H1 (cell line): ENCODE results near the gene DPH1. TPM values are rescaled to one million over a fixed set of nuclear protein-coding genes. Genes with fewer than 3 reads are reported as not detected.

Experiments
- CTCF ChIA-PET: fragments of 300-600 bp; sonication (Branson Sonifier 250); formaldehyde crosslinking; loops from one replicate; lab custom pipeline; 2021; ENCODE audit not compliant: partially characterized antibody; lab: Charles Lee
- POLR2A ChIA-PET: fragments of 300-600 bp; sonication (Branson Sonifier 250); formaldehyde crosslinking; loops from one replicate; lab custom pipeline; 2021; ENCODE audit warnings: inconsistent platforms; ENCODE audit not compliant: partially characterized antibody; lab: Charles Lee
- DNase-seq, 2 experiments: peaks; one replicate each; pipeline versions ENCODE4 v3.0.0 to v3.0.0-alpha.2; 2010 to 2022; ENCODE audit warnings: low spot score in 2 of 2, low read depth in 1 of 2, mixed read lengths in 1 of 2
- FAIRE-seq: peaks from 2 replicates; lab custom pipeline; 2011; peaks lifted over from hg19 to GRCh38; lab: Jason Lieb, UNC
- H2AFZ ChIP-seq: 2 replicates; pipeline ENCODE4 v1.8.1; 2012; ENCODE audit warnings: low read length, inconsistent platforms
- H2AK5ac ChIP-seq: 2 replicates; pipeline ENCODE4 v1.6.1; 2013; ENCODE audit warnings: low read depth, low read length
- H2BK120ac ChIP-seq: replicated peaks from 2 replicates; pipeline ENCODE3; 2013; ENCODE audit warnings: low read depth, low read length, inconsistent platforms
- H2BK12ac ChIP-seq: 2 replicates; pipeline ENCODE4 v1.6.1; 2013; ENCODE audit warnings: low read depth, low read length
- H2BK15ac ChIP-seq: 2 replicates; pipeline ENCODE4 v1.6.1; 2013; ENCODE audit warnings: low read length
- H2BK20ac ChIP-seq: 2 replicates; pipeline ENCODE4 v1.6.1; 2013; ENCODE audit warnings: low read length
- H2BK5ac ChIP-seq: 2 replicates; pipeline ENCODE4 v1.6.1; 2013; ENCODE audit warnings: low read depth, low read length
- H3K14ac ChIP-seq: 2 replicates; pipeline ENCODE4 v1.6.1; 2013; ENCODE audit warnings: inconsistent platforms; ENCODE audit not compliant: insufficient read length
- H3K18ac ChIP-seq: 2 replicates; pipeline ENCODE4 v1.6.1; 2013; ENCODE audit warnings: low read length; ENCODE audit errors: extremely low read depth
- H3K23ac ChIP-seq: 2 replicates; pipeline ENCODE4 v1.6.1; 2013; ENCODE audit warnings: inconsistent platforms; ENCODE audit not compliant: insufficient read length
- H3K23me2 ChIP-seq: 2 replicates; pipeline ENCODE4 v1.6.1; 2013; ENCODE audit warnings: low read depth, low read length
- H3K27ac ChIP-seq: 2 replicates; pipeline ENCODE4 v1.6.1; 2011; ENCODE audit warnings: low read depth, low read length, inconsistent platforms
- H3K27me3 ChIP-seq, 4 experiments: replicated peaks in 1 of 4; 1 replicate in 1 of 4; 2 replicates in 3 of 4; pipeline versions ENCODE4 v1.6.1 to v1.8.1; 2011 to 2013; ENCODE audit warnings: low read length in 3 of 4, mild to moderate bottlenecking in 3 of 4, inconsistent platforms in 2 of 4, mixed read lengths in 2 of 4, moderate library complexity in 1 of 4; ENCODE audit not compliant: control insufficient read depth in 3 of 4, insufficient read depth in 3 of 4; ENCODE audit errors: extremely low read depth in 1 of 4
- H3K36me3 ChIP-seq, 4 experiments: 2 replicates each; pipeline versions ENCODE4 v1.6.1 to v1.8.1; 2011 to 2013; ENCODE audit warnings: mild to moderate bottlenecking in 4 of 4, low read length in 3 of 4, moderate library complexity in 2 of 4, control low read depth in 1 of 4, inconsistent platforms in 1 of 4; ENCODE audit not compliant: insufficient read depth in 4 of 4, control insufficient read depth in 2 of 4
- H3K4ac ChIP-seq: replicated peaks from 2 replicates; pipeline ENCODE3; 2013; ENCODE audit warnings: low read length, low read depth, mixed read lengths, inconsistent platforms; ENCODE audit not compliant: insufficient read length
- H3K4me1 ChIP-seq, 4 experiments: replicated peaks in 1 of 4; 1 replicate in 1 of 4; 2 replicates in 3 of 4; pipeline versions ENCODE4 v1.6.1 to v1.8.1; 2011 to 2013; ENCODE audit warnings: low read length in 3 of 4, inconsistent platforms in 2 of 4, mixed read lengths in 1 of 4; ENCODE audit not compliant: insufficient read depth in 4 of 4, control insufficient read depth in 3 of 4
- H3K4me2 ChIP-seq, 2 experiments: 2 replicates each; pipeline versions ENCODE4 v1.6.1 to v1.8.1; 2011 to 2013; ENCODE audit warnings: low read depth in 2 of 2, low read length in 2 of 2, control low read depth in 1 of 2, inconsistent platforms in 1 of 2, mild to moderate bottlenecking in 1 of 2; ENCODE audit not compliant: insufficient read depth in 1 of 2
- H3K4me3 ChIP-seq, 4 experiments: fragments of 200-600, 300-600 bp in 1 of 4; sonication (generic), shearing (Covaris generic), sonication (Bioruptor Twin) in 1 of 4; 2 replicates each; pipeline versions ENCODE4 v1.5.1 to v1.8.1; 2011 to 2016; ENCODE audit warnings: low read length in 4 of 4, low read depth in 3 of 4, control low read depth in 2 of 4, inconsistent platforms in 2 of 4, mild to moderate bottlenecking in 2 of 4, mixed read lengths in 1 of 4, moderate library complexity in 1 of 4; ENCODE audit not compliant: insufficient read depth in 2 of 4; ENCODE audit errors: extremely low read depth in 1 of 4
- H3K56ac ChIP-seq: replicated peaks from 2 replicates; pipeline ENCODE3; 2013; ENCODE audit warnings: low read depth, mild to moderate bottlenecking, mixed read lengths, low read length, inconsistent platforms; ENCODE audit not compliant: insufficient read length
- H3K79me1 ChIP-seq: 2 replicates; pipeline ENCODE4 v1.6.1; 2013; ENCODE audit warnings: low read depth, low read length, control low read depth
- H3K79me2 ChIP-seq, 2 experiments: 2 replicates each; pipeline versions ENCODE4 v1.6.1 to v1.8.1; 2012 to 2013; ENCODE audit warnings: low read length in 2 of 2, mild to moderate bottlenecking in 2 of 2, inconsistent platforms in 1 of 2; ENCODE audit not compliant: insufficient read depth in 2 of 2, control insufficient read depth in 1 of 2
- H3K9ac ChIP-seq, 4 experiments: replicated peaks in 1 of 4; 1 replicate in 1 of 4; 2 replicates in 3 of 4; pipeline versions ENCODE4 v1.6.1 to v1.8.1; 2011 to 2013; ENCODE audit warnings: low read depth in 3 of 4, low read length in 3 of 4, control low read depth in 2 of 4, mild to moderate bottlenecking in 2 of 4, moderate library complexity in 2 of 4, inconsistent platforms in 1 of 4; ENCODE audit errors: extremely low read depth in 1 of 4
- H3K9me3 ChIP-seq, 2 experiments: 2 replicates each; pipeline versions ENCODE4 v1.6.1 to v1.8.1; 2012 to 2013; ENCODE audit warnings: mild to moderate bottlenecking in 2 of 2, moderate library complexity in 2 of 2, control low read depth in 1 of 2, inconsistent platforms in 1 of 2, low read depth in 1 of 2, low read length in 1 of 2, mixed read lengths in 1 of 2; ENCODE audit not compliant: insufficient read depth in 2 of 2
- H4K20me1 ChIP-seq, 2 experiments: replicated peaks in 1 of 2; 2 replicates each; pipeline versions ENCODE3 to v1.8.1; 2011 to 2013; ENCODE audit warnings: inconsistent platforms in 2 of 2, low read length in 2 of 2, mild to moderate bottlenecking in 1 of 2; ENCODE audit not compliant: insufficient read depth in 2 of 2, control insufficient read depth in 1 of 2
- H4K5ac ChIP-seq: 2 replicates; pipeline ENCODE4 v1.6.1; 2013; ENCODE audit warnings: low read length, low read depth, mixed read lengths, inconsistent platforms; ENCODE audit not compliant: insufficient read length
- H4K8ac ChIP-seq: 2 replicates; pipeline ENCODE4 v1.8.0; 2013; ENCODE audit warnings: mild to moderate bottlenecking, moderate library complexity, low read length, inconsistent platforms; ENCODE audit not compliant: insufficient read depth; ENCODE audit errors: extremely low read depth
- H4K91ac ChIP-seq: replicated peaks from 2 replicates; pipeline ENCODE3; 2013; ENCODE audit warnings: low read length, mixed read lengths, inconsistent platforms; ENCODE audit not compliant: insufficient read length
- CEBPB ChIP-seq: IDR thresholded peaks from 2 replicates; pipeline ENCODE4 v1.6.1; 2012; ENCODE audit warnings: low read depth, low read length
- CREB1 ChIP-seq: IDR thresholded peaks from 2 replicates; pipeline ENCODE4 v1.6.1; 2012; ENCODE audit warnings: inconsistent platforms
- HDAC2 ChIP-seq, 2 experiments: fragments of 300-600 bp in 1 of 2; sonication (generic) in 1 of 2; IDR thresholded peaks; 2 replicates each; pipeline ENCODE4 v1.6.1; 2011 to 2012; ENCODE audit warnings: low read depth in 2 of 2, low read length in 2 of 2, mild to moderate bottlenecking in 2 of 2, moderate library complexity in 2 of 2, borderline replicate concordance in 1 of 2, inconsistent platforms in 1 of 2
- KDM1A ChIP-seq: fragments of 200-600, 300-600 bp; sonication (generic); IDR thresholded peaks from 2 replicates; pipeline ENCODE4 v1.7.1; 2016; ENCODE audit warnings: mild to moderate bottlenecking, low read length, borderline replicate concordance
- ZNF274 ChIP-seq: IDR thresholded peaks from 2 replicates; pipeline ENCODE4 v1.7.0; 2012; ENCODE audit warnings: low read length, borderline replicate concordance; ENCODE audit errors: extremely low read depth
- WGBS, 2 experiments: shearing (Covaris generic) in 1 of 2; methylation state at CpG; one replicate each; pipeline versions ENCODE4 v1.1.6 to v1.1.7; 2013 to 2015; ENCODE audit warnings: low lambda C conversion rate in 2 of 2, mixed read lengths in 2 of 2, inconsistent platforms in 1 of 2, low coverage in 1 of 2, missing lambda C conversion rate in 1 of 2; ENCODE audit not compliant: insufficient replicate concordance in 2 of 2, insufficient coverage in 1 of 2, insufficient read length in 1 of 2; ENCODE audit errors: extremely low coverage in 1 of 2, missing lambda C conversion rate in 1 of 2; 5-methylcytosine and 5-hydroxymethylcytosine counted together
- polyA plus RNA-seq, 7 experiments: library from polyadenylated mRNA; depleted of rRNA in 3 of 7; stranded (reverse) in 5 of 7; unstranded in 2 of 7; fragments of >200 nt in 5 of 7; fragments of 200-250 nt in 2 of 7; gene quantifications; 1 replicate in 5 of 7; 2 replicates in 1 of 7; 4 replicates in 1 of 7; pipeline versions ENCODE4 v1.2.1 to v1.2.3, GENCODE V29; 2011 to 2013; ENCODE audit warnings: missing spikeins in 2 of 7, mixed read lengths in 2 of 7
- total RNA-seq: library from RNA; stranded (reverse); fragmentation: NEBNext Ultra II Directional; extraction: Animal tissue kit (Norgen Biotek cat#: 25700); gene quantifications from 2 replicates; pipeline ENCODE4 v1.2.1, GENCODE V29; 2021

Gene DPH1
- total and polyA plus RNA-seq, 2 of the 8 experiments (the other 6 are each of a cell fraction or from before 2014, with no cell fraction given), result 24.9 to 30.0 TPM

DNA sequence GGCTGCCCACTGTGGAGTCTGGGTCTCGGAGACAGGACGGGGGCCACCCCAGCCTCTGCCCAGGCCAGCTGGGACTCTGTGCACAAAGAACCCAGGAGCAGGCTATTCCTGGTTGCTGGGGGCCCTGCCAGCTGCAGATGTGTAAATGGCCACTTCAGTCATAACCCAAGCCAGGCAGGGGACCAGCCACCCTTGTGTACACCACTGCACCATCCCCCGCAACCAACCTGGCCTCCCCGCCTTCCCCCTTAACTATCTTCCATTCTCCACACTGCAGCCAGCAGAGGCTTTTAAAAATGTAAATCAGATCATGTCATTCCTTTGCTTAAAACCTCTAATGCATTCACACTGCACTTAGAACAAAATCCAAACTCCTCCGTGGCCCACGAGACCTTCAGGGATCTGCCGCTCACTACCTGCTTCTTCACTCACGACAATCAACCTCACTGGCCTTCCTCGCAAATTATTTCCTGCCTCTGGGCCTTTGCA lies 33.1 kb upstream of the DPH1 start:
- DNase-seq, result no peak
- ChIA-PET CTCF (interaction anchor here (0.6 to 2.2 kb wide), 3 partner anchors 14 to 88 kb away, joined by 3 to 6 read pairs (median 6); partner anchors contain the start of gene RTN4RL1), POLR2A (no interaction called here)

More for the DNA sequence above, 33.1 kb upstream of the DPH1 start:
- Histone ChIP-seq H3K14ac (no peak overlapping the region), H3K4me3 (no peak overlapping the region), H4K91ac (no peak overlapping the region), H2AFZ (no peak overlapping the region), H3K27ac (no peak overlapping the region), H2BK12ac (no peak overlapping the region), H3K27me3 (peaks cover 8 to 28% (median 20%) of the 10 kb centered on the region in 4 experiments), H3K9ac (no peak overlapping the region), H4K20me1 (no peaks in the 10 kb centered on the region), H3K4me1 (peaks cover 0 to 21% (median 12%) of the 10 kb centered on the region in 4 experiments; a peak in 6 of 7 replicates), H2BK20ac (0 out of 2 replicates have a peak overlapping the region, but pooled peaks have one; percentile 22), H3K9me3 (no peaks in the 10 kb centered on the region), H3K18ac (no peak overlapping the region), H3K4me2 (peak overlapping the region in 1 of 2 experiments; percentile 73; a peak in 1 of 4 replicates), H3K23ac (no peak overlapping the region), H3K56ac (no peak overlapping the region), H3K4ac (no peak overlapping the region), H3K23me2 (peaks cover 4% of the 10 kb centered on the region; the same call in 1 of the 2 replicates), H4K8ac (no peak overlapping the region), H4K5ac (no peak overlapping the region), H3K36me3 (no peaks in the 10 kb centered on the region), H2BK120ac (no peak overlapping the region), H3K79me1 (no peaks in the 10 kb centered on the region), H2BK5ac (no peak overlapping the region), H2BK15ac (no peak overlapping the region), H3K79me2 (no peaks in the 10 kb centered on the region), H2AK5ac (no peak overlapping the region)
- no peak for FAIRE-seq
- WGBS, 2 experiments, result 88% methylated on average over 9 of the region's 9 CpGs; no CpG with 5 or more reads in 1 of the 2 experiments
- TF ChIP-seq CEBPB (no peak), KDM1A (peak; percentile 90; the same call in 1 of the 2 replicates), CREB1 (no peak), HDAC2 (IDR thresholded peaks at IDR 0.05; ENCODE audit: borderline replicate concordance in 1 of 2, low read depth in 2 of 2, low read length in 2 of 2) (0 out of 4 replicates have a peak, but pooled peaks of 1 of the 2 experiments have one; percentile 65), ZNF274 (no peak)
